ENCODE results near the gene PLK3. TPM values are rescaled to one million over a fixed set of nuclear protein-coding genes. Genes with fewer than 3 reads are reported as not detected.

PLK3 gene
- total RNA-seq, 1 experiment from 2014 or later: 11.8 TPM

DNA sequence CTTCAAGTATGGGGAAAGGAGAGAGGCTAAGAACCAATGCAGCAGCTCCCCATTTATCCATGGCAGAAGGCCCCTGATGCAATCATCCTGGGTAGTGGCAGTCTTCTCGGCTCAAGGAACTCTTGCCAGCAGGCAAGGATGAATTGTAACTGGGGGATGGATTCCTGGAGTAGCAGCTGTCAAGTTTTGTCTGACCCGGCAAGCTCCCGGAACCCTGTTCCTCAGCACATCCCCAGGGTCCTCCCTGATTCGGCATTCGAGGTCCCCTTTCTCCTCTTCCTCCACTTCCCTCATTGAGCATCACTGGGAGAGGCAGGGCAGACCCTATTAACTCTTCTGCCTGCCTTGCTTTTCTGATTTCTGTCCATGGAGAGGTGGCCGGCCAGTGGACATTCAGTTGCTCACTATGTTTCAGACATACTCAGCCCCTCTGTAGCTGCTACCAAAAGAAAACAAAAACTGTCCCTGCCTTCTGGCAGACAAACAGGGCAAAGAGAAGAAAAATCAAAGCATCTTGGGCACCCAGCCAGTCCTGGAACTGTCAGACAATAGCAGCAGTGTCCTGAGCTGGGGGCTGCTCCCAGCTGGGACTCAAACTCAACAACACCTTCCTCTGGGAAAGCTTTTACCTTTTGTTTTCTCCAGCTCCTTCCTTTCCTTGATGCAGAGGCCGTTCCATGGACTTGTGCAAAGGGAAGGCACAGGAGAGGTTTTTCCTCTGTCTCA is 48.4 kb downstream of the PLK3 start:
- Histone ChIP-seq H3K27me3 (ENCODE audit: low read length) (no peaks in the 10 kb centered on the region), H3K79me2 (ENCODE audit: low read length) (no peaks in the 10 kb centered on the region), H4K20me1 (ENCODE audit: insufficient read depth, low read depth, low read length) (no peaks in the 10 kb centered on the region)

GRCh38 chr1:44849575-44850132 is 49.5 kb downstream of the PLK3 start:
- no peak overlapping the region for H3K27ac ChIP-seq (ENCODE audit: low read length)
- H3K79me2 ChIP-seq (ENCODE audit: low read length): no peaks in the 10 kb centered on the region
- H3K4me1 ChIP-seq (ENCODE audit: low read length): no peaks in the 10 kb centered on the region
- no peak overlapping the region for H3K4me3 ChIP-seq (ENCODE audit: low read length)
- H3K4me2 ChIP-seq (ENCODE audit: low read depth, low read length, poor library complexity, severe bottlenecking): no peak overlapping the region
- no peak overlapping the region for H2AFZ ChIP-seq (ENCODE audit: low read length)
- H4K20me1 ChIP-seq (ENCODE audit: insufficient read depth, low read depth, low read length): no peaks in the 10 kb centered on the region
- H3K27me3 ChIP-seq (ENCODE audit: low read length): no peaks in the 10 kb centered on the region
- no peak overlapping the region for H3K9ac ChIP-seq (ENCODE audit: low read length)
- no peak for DNase-seq
- no peaks in the 10 kb centered on the region for H3K36me3 ChIP-seq (ENCODE audit: insufficient read depth, low read length)
- H3K9me3 ChIP-seq (ENCODE audit: low read length): no peaks in the 10 kb centered on the region
- H3K9me2 ChIP-seq (replicated peaks; ENCODE audit: insufficient read depth, low read length): no peaks in the 10 kb centered on the region

More for the DNA sequence above, 48.4 kb downstream of the PLK3 start:
- no peak overlapping the region for H3K9ac ChIP-seq (ENCODE audit: low read length)
- H2AFZ ChIP-seq (ENCODE audit: low read length): no peak overlapping the region
- no peak for DNase-seq
- H3K4me3 ChIP-seq (ENCODE audit: low read length): no peak overlapping the region
- no peak overlapping the region for H3K4me2 ChIP-seq (ENCODE audit: low read depth, low read length, poor library complexity, severe bottlenecking)
- no peak overlapping the region for H3K27ac ChIP-seq (ENCODE audit: low read length)
- no peaks in the 10 kb centered on the region for H3K9me3 ChIP-seq (ENCODE audit: low read length)
- H3K36me3 ChIP-seq (ENCODE audit: insufficient read depth, low read length): no peaks in the 10 kb centered on the region
- no peaks in the 10 kb centered on the region for H3K4me1 ChIP-seq (ENCODE audit: low read length)
- H3K9me2 ChIP-seq (replicated peaks; ENCODE audit: insufficient read depth, low read length): no peaks in the 10 kb centered on the region

DNA sequence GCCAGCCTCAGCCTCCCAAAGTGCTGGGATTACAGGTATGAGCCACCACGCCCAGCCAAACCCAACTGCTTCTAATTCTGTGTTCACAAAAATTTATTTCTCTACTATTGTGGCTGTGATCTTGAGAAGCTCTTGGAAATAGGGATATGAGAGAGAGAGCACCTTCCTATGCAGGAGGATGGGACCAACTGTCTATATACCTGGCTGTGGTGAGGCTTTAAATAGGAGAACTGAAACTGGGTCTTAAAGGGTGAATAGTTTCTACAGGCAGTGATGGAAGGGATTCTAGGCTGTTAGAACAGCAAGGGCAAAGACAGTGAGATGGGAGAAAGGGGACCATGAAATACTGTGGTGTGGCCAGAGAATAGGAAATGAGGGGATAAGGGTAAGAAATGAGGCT is 51.1 kb downstream of the PLK3 start:
- no peak overlapping the region for H3K9ac ChIP-seq (ENCODE audit: low read length)
- no peaks in the 10 kb centered on the region for H3K27me3 ChIP-seq (ENCODE audit: low read length)
- H3K79me2 ChIP-seq (ENCODE audit: low read length): no peaks in the 10 kb centered on the region
- H3K4me1 ChIP-seq (ENCODE audit: low read length): no peaks in the 10 kb centered on the region
- no peaks in the 10 kb centered on the region for H3K9me2 ChIP-seq (replicated peaks; ENCODE audit: insufficient read depth, low read length)
- DNase-seq: no peak
- H3K4me2 ChIP-seq (ENCODE audit: low read depth, low read length, poor library complexity, severe bottlenecking): no peak overlapping the region
- no peak overlapping the region for H3K4me3 ChIP-seq (ENCODE audit: low read length)
- H3K27ac ChIP-seq (ENCODE audit: low read length): no peak overlapping the region
- H4K20me1 ChIP-seq (ENCODE audit: insufficient read depth, low read depth, low read length): no peaks in the 10 kb centered on the region
- H3K9me3 ChIP-seq (ENCODE audit: low read length): no peaks in the 10 kb centered on the region
- H3K36me3 ChIP-seq (ENCODE audit: insufficient read depth, low read length): no peaks in the 10 kb centered on the region
- no peak overlapping the region for H2AFZ ChIP-seq (ENCODE audit: low read length)

- DNase-seq: no peak
- no peak overlapping the region for H3K4me3 ChIP-seq (ENCODE audit: low read length)
- H3K9me2 ChIP-seq (replicated peaks; ENCODE audit: insufficient read depth, low read length): no peaks in the 10 kb centered on the region
- no peak overlapping the region for H2AFZ ChIP-seq (ENCODE audit: low read length)
- no peaks in the 10 kb centered on the region for H4K20me1 ChIP-seq (ENCODE audit: insufficient read depth, low read depth, low read length)
- H3K27me3 ChIP-seq (ENCODE audit: low read length): no peaks in the 10 kb centered on the region
- H3K9me3 ChIP-seq (ENCODE audit: low read length): no peaks in the 10 kb centered on the region
- no peaks in the 10 kb centered on the region for H3K4me1 ChIP-seq (ENCODE audit: low read length)
- no peak overlapping the region for H3K4me2 ChIP-seq (ENCODE audit: low read depth, low read length, poor library complexity, severe bottlenecking)
- no peaks in the 10 kb centered on the region for H3K36me3 ChIP-seq (ENCODE audit: insufficient read depth, low read length)
- no peak overlapping the region for H3K9ac ChIP-seq (ENCODE audit: low read length)
- no peak overlapping the region for H3K27ac ChIP-seq (ENCODE audit: low read length)
- H3K79me2 ChIP-seq (ENCODE audit: low read length): no peaks in the 10 kb centered on the region
These were observed 53.0 kb downstream of the PLK3 start for GRCh38 chr1:44853201-44853600.

- H3K9ac ChIP-seq (ENCODE audit: low read length): no peak overlapping the region
- H3K79me2 ChIP-seq (ENCODE audit: low read length): no peaks in the 10 kb centered on the region
- peaks cover under 1% of the 10 kb centered on the region for H3K4me1 ChIP-seq (ENCODE audit: low read length)
- no peaks in the 10 kb centered on the region for H3K27me3 ChIP-seq (ENCODE audit: low read length)
- H3K4me2 ChIP-seq (ENCODE audit: low read depth, low read length, poor library complexity, severe bottlenecking): no peak overlapping the region
- H3K9me2 ChIP-seq (replicated peaks; ENCODE audit: insufficient read depth, low read length): no peaks in the 10 kb centered on the region
- H3K9me3 ChIP-seq (ENCODE audit: low read length): no peaks in the 10 kb centered on the region
- no peaks in the 10 kb centered on the region for H3K36me3 ChIP-seq (ENCODE audit: insufficient read depth, low read length)
- no peak overlapping the region for H3K4me3 ChIP-seq (ENCODE audit: low read length)
- no peak for DNase-seq
- no peak overlapping the region for H2AFZ ChIP-seq (ENCODE audit: low read length)
- H4K20me1 ChIP-seq (ENCODE audit: insufficient read depth, low read depth, low read length): no peaks in the 10 kb centered on the region
- H3K27ac ChIP-seq (ENCODE audit: low read length): no peak overlapping the region
These were observed 54.8 kb downstream of the PLK3 start for GRCh38 chr1:44854970-44855369.

Small RNA genes within 50 kb of the gene (small RNA-seq; reads per million reads assigned to genes)
- gene AL136380.1 (not detected), gene SNORD38A (257 reads per million, percentile 99 among the genes with 10 or more reads in this experiment), gene SNORD38B (not detected), gene SNORD46 (887 reads per million, percentile 100 among the genes with 10 or more reads in this experiment), gene SNORD55 (not detected)

Other genes with a start within 250 kb of the PLK3 start
- gene TMEM53, start 125.9 kb upstream of the PLK3 start, total RNA-seq (2014; rRNA removed; shearing (Covaris generic); ENCODE audit: low replicate concordance): 10.7 and 13.9 TPM in 2 replicates
- gene ARMH1, start 125.7 kb upstream of the PLK3 start, total RNA-seq (2014; rRNA removed; shearing (Covaris generic); ENCODE audit: low replicate concordance): 5.4 and 7.7 TPM in 2 replicates
- not detected in 2 replicates for gene RNU5D-1, start 69.2 kb upstream of the PLK3 start, total RNA-seq (2014; rRNA removed; shearing (Covaris generic); ENCODE audit: low replicate concordance)
- gene KIF2C, start 60.5 kb upstream of the PLK3 start, total RNA-seq (2014; rRNA removed; shearing (Covaris generic); ENCODE audit: low replicate concordance): 26.7 and 33.9 TPM in 2 replicates
- gene RPS8, start 24.8 kb upstream of the PLK3 start, total RNA-seq (2014; rRNA removed; shearing (Covaris generic); ENCODE audit: low replicate concordance): 3,372 and 3,624 TPM in 2 replicates
- 1.0 and 1.3 TPM in 2 replicates for gene BEST4, start 12.2 kb upstream of the PLK3 start, total RNA-seq (2014; rRNA removed; shearing (Covaris generic); ENCODE audit: low replicate concordance)
- not detected in 2 replicates for gene DYNLT4, start 7.0 kb downstream of the PLK3 start, total RNA-seq (2014; rRNA removed; shearing (Covaris generic); ENCODE audit: low replicate concordance)
- gene BTBD19, start 8.1 kb downstream of the PLK3 start, total RNA-seq (2014; rRNA removed; shearing (Covaris generic); ENCODE audit: low replicate concordance): 0.69 and 0.75 TPM in 2 replicates
- 0.04 and 0.43 TPM in 2 replicates for gene PTCH2, start 42.9 kb downstream of the PLK3 start, total RNA-seq (2014; rRNA removed; shearing (Covaris generic); ENCODE audit: low replicate concordance)
- 22.4 and 25.0 TPM in 2 replicates for gene EIF2B3, start 186.2 kb downstream of the PLK3 start, total RNA-seq (2014; rRNA removed; shearing (Covaris generic); ENCODE audit: low replicate concordance)
- 6.9 and 8.8 TPM in 2 replicates for gene HECTD3, start 210.9 kb downstream of the PLK3 start, total RNA-seq (2014; rRNA removed; shearing (Covaris generic); ENCODE audit: low replicate concordance)
- 99.1 and 127 TPM in 2 replicates for gene UROD, start 211.9 kb downstream of the PLK3 start, total RNA-seq (2014; rRNA removed; shearing (Covaris generic); ENCODE audit: low replicate concordance)

Measured in Karpas-422 (cell line).